Breast epithelium (tissue), 4 donors: Measurements from ENCODE around the gene MTA1. TPM values are rescaled to one million over a fixed set of nuclear protein-coding genes. Genes with fewer than 3 reads are reported as not detected.

Experiments used
- DNase-seq, 2 donors: peaks; one replicate each; pipeline ENCODE4 v3.0.0-alpha.2; 2019; ENCODE audit warnings: low spot score in 2 of 2
- H3K27ac ChIP-seq, 2 donors: fragments of 200-600 bp; sonication (generic) in 1 of 2; one replicate each; pipeline ENCODE4 v1.5.1; 2016 to 2019; ENCODE audit warnings: mild to moderate bottlenecking in 1 of 2
- H3K27me3 ChIP-seq, 2 donors: fragments of 200-600 bp; sonication (generic) in 1 of 2; one replicate each; pipeline versions ENCODE4 v1.5.1 to v1.6.0; 2017 to 2019; ENCODE audit warnings: control low read depth in 1 of 2, mild to moderate bottlenecking in 1 of 2
- H3K36me3 ChIP-seq: fragments of 200-600 bp; one replicate; pipeline ENCODE4 v1.5.1; 2019
- H3K4me1 ChIP-seq, 2 donors: fragments of 200-600 bp; sonication (generic); one replicate each; pipeline ENCODE4 v1.5.1; 2016 to 2019; ENCODE audit warnings: control low read depth in 1 of 2
- H3K4me3 ChIP-seq, 3 donors: fragments of 200-600 bp; sonication (generic); 1 replicate in 2 of 3; 2 replicates in 1 of 3; pipeline ENCODE4 v1.5.1; 2016 to 2019; ENCODE audit warnings: mild to moderate bottlenecking in 3 of 3, moderate library complexity in 2 of 3
- H3K9me3 ChIP-seq, 2 donors: fragments of 200-600 bp; sonication (generic) in 1 of 2; one replicate each; pipeline ENCODE4 v1.5.1; 2016 to 2019; ENCODE audit warnings: control low read depth in 1 of 2
- CTCF ChIP-seq, 3 donors: fragments of 450-650 bp; IDR thresholded peaks; one replicate each; pipeline ENCODE4 v1.5.1; 2016 to 2017; ENCODE audit warnings: antibody characterized with exemption in 3 of 3, mild to moderate bottlenecking in 3 of 3, moderate library complexity in 3 of 3
- POLR2A ChIP-seq: fragments of 450-650 bp; IDR thresholded peaks from one replicate; pipeline ENCODE4 v1.6.1; 2016; ENCODE audit warnings: antibody characterized with exemption, mild to moderate bottlenecking, moderate library complexity
- POLR2AphosphoS5 ChIP-seq, 3 donors: sonication (generic); formaldehyde crosslinking; IDR thresholded peaks; one replicate each; pipeline ENCODE4 v1.6.1; 2017; ENCODE audit warnings: antibody characterized with exemption in 3 of 3
- intact Hi-C: fragments of 100-400 bp; cut with DNase I; formaldehyde crosslinking; loops from one replicate; pipeline ENCODE4 v1.15.1; 2023; ENCODE audit warnings: low total_unique reads
- total RNA-seq, 3 donors: library from RNA; depleted of rRNA; stranded (reverse); fragments of >200 nt; gene quantifications; one replicate each; pipeline ENCODE4 v1.1.0, GENCODE V29; 2016

The MTA1 gene
- total RNA-seq, 3 donors from 2014 or later = 50.7 to 70.1 (median 68.8) TPM

DNA sequence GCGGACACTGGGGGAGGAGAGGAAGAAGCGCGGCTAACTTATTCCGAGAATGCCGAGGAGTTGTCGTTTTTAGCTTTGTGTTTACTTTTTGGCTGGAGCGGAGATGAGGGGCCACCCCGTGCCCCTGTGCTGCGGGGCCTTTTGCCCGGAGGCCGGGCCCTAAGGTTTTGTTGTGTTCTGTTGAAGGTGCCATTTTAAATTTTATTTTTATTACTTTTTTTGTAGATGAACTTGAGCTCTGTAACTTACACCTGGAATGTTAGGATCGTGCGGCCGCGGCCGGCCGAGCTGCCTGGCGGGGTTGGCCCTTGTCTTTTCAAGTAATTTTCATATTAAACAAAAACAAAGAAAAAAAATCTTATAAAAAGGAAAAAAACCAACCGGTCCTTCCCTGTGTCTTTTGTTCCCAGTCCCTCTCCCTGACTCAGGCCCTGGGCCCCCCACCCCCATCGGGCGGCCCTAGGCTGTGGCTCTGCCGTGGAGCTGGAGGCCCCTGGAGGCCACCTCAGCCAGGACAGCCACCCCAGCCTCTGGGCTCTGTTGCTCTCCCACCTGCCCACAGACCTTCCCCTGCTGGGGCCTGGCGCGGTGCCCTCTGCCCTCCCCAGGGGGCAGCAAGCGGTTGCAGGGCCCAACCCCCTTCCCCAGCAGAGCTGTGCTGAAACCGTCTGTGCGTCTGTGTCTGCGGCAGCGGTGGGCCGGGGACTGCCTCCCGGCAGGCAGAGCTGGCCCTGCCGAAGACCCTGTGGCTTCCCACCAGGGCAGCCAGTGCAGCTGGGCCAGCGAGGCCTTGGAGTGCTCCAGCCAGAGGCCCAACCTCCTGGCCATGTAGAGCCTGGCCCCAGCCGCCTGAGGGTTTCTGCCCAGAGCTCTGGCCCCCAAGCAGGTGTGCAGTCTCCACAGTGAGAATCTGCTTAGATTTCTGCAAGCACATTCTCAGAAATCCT, 51.0 kb downstream of the MTA1 start:
- Histone ChIP-seq H3K27ac (peak overlapping the region; percentile 96 to 99), H3K9me3 (no peaks in the 10 kb centered on the region), H3K27me3 (no peaks in the 10 kb centered on the region), H3K4me1 (peaks cover 35 to 53% of the 10 kb centered on the region in 2 donors), H3K36me3 (no peaks in the 10 kb centered on the region), H3K4me3 (peak overlapping the region in 1 of 3 donors; percentile 33)
- no peak for DNase-seq
- intact Hi-C loops = no loop called here
- TF ChIP-seq CTCF (IDR thresholded peaks at IDR 0.05) (no peak), POLR2AphosphoS5 (IDR thresholded peaks at IDR 0.05) (no peak), POLR2A (no peak)

DNA sequence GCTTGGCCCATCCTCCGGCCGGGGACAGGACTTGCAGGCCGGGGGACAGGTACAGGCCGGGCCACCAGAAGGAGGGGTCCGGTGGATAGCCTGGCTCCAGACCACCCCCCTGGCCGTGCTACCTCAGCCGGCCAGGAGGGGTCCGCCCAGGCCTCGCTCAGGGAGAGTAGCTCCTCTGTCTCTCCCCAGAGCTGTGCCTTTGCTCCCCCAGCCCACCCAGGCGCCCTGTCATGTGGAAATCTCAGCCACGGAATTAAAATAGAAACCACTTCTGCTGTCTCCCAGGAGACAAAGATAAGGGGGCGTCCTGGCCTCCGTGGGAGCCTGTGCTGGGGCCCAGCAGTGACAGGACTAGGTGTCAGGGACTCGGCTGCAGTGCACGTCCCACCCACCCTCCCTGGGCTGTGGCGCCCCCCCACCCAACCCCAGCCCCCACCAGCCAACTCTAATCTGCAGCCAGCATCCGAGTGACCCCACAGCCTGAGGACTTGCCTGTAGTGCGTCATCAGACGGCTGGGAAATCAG, 51.7 kb downstream of the MTA1 start:
- Histone ChIP-seq H3K27ac (peak overlapping the region; percentile 96 to 99), H3K36me3 (no peaks in the 10 kb centered on the region), H3K9me3 (no peaks in the 10 kb centered on the region), H3K27me3 (no peaks in the 10 kb centered on the region), H3K4me1 (peaks cover 40 to 55% of the 10 kb centered on the region in 2 donors), H3K4me3 (no peak overlapping the region)
- DNase-seq = no peak
- TF ChIP-seq POLR2A = no peak
- intact Hi-C loops = no loop called here

GRCh38 chr14:105471823-105472485, 52.3 kb downstream of the MTA1 start:
- Histone ChIP-seq H3K27me3 (no peaks in the 10 kb centered on the region), H3K4me3 (no peak overlapping the region), H3K4me1 (peaks cover 42 to 57% of the 10 kb centered on the region in 2 donors), H3K27ac (peak overlapping the region; percentile 96 to 99), H3K36me3 (no peaks in the 10 kb centered on the region), H3K9me3 (no peaks in the 10 kb centered on the region)
- intact Hi-C loops = no loop called here
- no peak for DNase-seq
- no peak for TF ChIP-seq CTCF (IDR thresholded peaks at IDR 0.05)
- TF ChIP-seq POLR2A = no peak
- TF ChIP-seq POLR2AphosphoS5 (IDR thresholded peaks at IDR 0.05) = no peak

DNA sequence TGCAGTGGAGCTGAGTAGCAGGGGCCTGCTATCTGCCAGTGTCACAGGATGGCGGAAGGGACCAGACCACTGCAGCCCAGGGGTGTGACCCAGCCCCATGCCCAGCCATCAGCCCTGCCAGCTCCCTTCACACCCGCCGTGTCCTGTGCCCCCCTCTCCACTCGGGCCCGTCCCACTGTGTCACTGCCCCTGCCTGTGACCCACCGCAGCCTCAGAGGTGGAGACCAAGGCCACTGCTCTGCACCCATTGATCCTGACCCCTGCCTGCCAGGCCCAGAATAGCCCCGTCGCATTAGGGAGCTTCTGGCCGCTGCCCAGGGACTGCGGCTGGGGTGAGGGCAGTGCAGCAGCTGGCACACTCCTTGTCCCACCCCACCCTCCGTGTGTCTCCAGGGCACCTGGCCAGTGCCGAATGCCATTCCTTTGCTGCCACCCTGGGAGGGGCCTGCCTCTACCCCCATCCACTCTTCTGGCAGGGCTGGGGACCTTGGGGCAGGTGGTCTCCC, 52.9 kb downstream of the MTA1 start:
- TF ChIP-seq POLR2A = no peak
- TF ChIP-seq POLR2AphosphoS5 (IDR thresholded peaks at IDR 0.05) = no peak
- no peak for TF ChIP-seq CTCF (IDR thresholded peaks at IDR 0.05)

DNA sequence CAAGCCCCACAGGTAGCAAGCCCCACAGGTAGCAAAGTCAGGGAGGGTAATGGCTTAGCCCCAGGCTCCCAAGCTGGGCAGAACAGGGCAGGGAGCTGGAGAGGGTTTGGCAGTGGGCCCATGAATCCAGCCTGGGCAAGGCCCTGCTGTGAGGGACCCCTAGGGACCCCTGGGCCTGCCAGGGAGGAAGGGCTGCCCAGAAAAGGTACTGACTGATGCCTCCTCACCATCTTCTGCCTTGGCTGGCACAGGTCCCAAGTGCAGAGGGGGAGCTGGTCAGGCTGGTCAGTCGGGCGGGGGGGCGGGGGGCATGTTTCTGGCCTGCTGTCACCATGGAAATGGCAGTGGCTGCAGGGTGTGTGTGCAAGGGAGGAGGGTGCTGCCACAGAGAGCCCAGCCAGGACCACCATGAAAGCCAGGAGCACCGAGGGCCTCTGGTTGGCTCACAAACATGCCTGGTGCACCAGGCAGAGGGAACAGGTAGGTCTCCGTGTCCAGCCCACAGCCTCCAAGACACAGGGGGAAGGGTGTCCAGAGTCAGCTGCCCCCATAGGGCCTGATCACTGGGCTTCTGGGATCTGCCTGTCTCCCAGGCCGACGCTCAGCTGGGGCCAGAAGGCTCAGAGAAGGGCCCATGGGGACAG, 53.5 kb downstream of the MTA1 start:
- peak in 1 of 2 donors; percentile 54 for DNase-seq
- Histone ChIP-seq H3K27ac (peak overlapping the region; percentile 96 to 99), H3K9me3 (no peaks in the 10 kb centered on the region), H3K27me3 (no peaks in the 10 kb centered on the region), H3K4me3 (peak overlapping the region; percentile 65 to 97 (median 79)), H3K4me1 (peaks cover 36 to 49% of the 10 kb centered on the region in 2 donors), H3K36me3 (no peaks in the 10 kb centered on the region)
- TF ChIP-seq CTCF (IDR thresholded peaks at IDR 0.05) = no peak
- TF ChIP-seq POLR2AphosphoS5 (IDR thresholded peaks at IDR 0.05) = no peak
- no peak for TF ChIP-seq POLR2A
- intact Hi-C loops = no loop called here

More for the DNA sequence above, 52.9 kb downstream of the MTA1 start:
- H3K9me3 ChIP-seq = no peaks in the 10 kb centered on the region
- no peaks in the 10 kb centered on the region for H3K36me3 ChIP-seq
- peak overlapping the region in 1 of 3 donors; percentile 97 for H3K4me3 ChIP-seq
- intact Hi-C loops = no loop called here
- peak overlapping the region; percentile 96 to 99 for H3K27ac ChIP-seq
- peaks cover 42 to 56% of the 10 kb centered on the region in 2 donors for H3K4me1 ChIP-seq
- no peak for DNase-seq
- H3K27me3 ChIP-seq = no peaks in the 10 kb centered on the region
